Hindlimb muscle (tissue), 1 donor: ENCODE measurements around the gene MRPL38. TPM values are rescaled to one million over a fixed set of nuclear protein-coding genes. Genes with fewer than 3 reads are reported as not detected.
"Not testable (repeated sequence)": the region's sequence is repeated elsewhere in the genome, so short reads cannot be mapped to it uniquely, and the experiment has no call there.

Source experiments
- DNase-seq: peaks from one replicate; pipeline ENCODE4 v3.0.0-alpha.2; 2013
- polyA plus RNA-seq: library from polyadenylated mRNA; unstranded; fragments of 120-200 nt; gene quantifications from one replicate; pipeline ENCODE4 v1.2.1, GENCODE V29; 2013; ENCODE audit not compliant: insufficient read length

MRPL38 gene
- polyA plus RNA-seq, 1 donor: 68.7 TPM

DNA sequence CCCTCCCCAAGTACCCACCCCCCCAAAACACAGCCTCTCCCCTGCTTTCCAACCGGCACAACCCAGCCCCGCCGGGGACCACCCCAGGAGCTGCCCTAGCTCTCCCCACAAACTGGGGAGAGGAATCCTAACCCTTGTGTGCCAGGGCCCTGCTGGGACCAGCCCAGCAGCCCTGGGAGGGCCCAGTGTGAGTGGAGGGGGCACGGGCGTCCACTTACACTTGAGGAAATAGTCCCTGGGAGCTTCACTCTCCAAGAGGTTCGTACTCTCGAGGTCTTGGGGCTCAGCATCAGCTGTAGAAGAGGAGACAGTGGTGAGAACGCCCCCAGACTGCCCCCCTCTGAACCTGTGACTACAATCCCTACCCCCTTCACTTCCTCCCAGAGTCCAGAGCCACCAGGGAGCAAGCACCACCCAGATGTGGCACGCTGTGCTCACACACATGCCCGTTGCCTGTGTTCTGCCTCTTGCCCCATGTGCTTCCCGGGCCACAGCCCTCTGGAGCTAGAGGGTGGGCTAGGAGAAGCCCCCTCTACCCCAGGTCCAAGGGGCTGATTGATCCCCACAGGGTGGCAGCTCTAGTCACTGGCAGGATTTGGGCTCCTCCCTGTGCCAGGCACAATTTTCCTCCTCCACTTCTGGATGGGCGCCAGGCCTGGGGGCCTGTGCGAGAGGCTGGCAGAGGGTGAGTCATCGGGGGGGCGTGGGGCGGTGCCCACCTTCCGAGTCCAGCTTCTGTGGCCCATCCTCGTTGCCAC, 29.3 kb downstream of the MRPL38 start:
- DNase-seq: no peak

DNA sequence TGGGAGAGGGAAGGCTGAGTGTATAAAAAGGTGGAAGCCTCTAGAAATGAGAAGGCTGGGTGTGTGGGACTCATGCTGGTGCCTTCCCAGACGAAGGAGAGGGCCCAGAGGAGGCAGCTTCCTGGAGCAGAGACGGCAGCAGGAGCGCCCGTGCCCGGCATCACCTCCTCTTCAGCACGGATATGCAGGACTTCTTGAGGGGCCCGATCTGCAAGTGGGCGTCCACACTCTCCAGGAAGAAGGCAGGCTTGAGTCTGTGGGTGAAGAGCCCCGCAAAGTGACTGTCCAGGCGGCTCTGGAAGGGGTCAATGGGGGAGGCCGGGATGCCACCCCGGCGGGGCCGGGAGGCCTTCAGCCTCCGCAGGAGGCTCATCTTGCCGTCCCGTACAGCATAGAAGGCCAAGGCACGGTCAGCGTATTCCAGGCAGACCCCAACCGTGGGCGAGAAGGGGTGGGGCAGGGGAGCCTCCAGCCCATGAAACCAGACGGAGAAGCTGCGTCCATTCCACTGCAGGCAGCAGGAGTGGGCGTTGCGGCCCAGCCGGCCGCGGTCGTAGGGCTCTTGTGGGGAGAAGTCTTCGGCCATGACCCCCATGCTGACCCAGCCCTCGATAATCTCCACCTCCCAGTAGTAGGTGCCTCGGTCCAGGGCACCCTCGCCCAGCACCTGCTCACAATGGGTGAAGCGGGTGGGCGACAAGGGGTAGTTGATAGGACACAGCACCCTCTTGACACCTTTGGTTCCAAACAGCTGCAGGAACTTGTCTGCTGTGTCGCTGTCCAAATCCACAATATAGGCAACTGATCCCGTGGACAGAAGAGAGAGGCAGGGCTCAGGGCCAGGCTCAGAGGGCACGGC, 30.1 kb downstream of the MRPL38 start:
- no peak for DNase-seq

DNA sequence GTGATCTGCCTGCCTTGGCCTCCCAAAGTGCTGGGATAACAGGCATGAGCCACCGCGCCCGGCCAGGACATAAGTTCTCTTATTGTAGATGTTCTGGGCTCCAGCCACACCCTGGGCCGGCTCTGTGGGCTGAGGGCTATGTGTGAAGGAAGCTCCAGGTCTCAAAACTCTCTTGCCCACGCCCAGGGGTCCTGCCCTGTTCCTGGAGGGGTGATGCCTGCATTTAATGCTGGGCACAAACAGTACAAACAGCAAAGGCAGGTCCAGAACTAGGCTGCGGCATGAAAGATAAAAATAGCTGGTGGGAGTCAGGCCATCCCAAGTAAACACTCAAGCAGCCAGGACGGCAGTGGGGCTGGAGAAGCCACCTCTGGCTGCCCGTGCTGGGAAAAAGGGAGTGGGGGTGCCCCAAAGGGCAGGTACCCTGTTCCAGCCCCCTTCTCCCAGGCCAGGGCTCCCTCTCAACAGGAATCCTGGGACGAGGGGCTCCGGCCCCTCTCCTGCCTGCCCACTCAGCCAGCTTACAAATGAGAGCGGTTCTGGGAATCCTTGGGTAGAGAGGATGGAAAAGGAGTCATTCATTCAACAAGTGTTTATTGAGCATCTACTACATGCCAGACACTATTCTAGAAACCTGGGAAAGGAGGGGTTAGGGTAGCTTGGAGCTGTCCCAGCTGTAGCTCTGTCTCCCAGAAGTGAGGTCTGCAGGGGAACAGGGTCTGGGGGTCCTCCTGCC, 30.9 kb downstream of the MRPL38 start:
- no peak for DNase-seq

DNA sequence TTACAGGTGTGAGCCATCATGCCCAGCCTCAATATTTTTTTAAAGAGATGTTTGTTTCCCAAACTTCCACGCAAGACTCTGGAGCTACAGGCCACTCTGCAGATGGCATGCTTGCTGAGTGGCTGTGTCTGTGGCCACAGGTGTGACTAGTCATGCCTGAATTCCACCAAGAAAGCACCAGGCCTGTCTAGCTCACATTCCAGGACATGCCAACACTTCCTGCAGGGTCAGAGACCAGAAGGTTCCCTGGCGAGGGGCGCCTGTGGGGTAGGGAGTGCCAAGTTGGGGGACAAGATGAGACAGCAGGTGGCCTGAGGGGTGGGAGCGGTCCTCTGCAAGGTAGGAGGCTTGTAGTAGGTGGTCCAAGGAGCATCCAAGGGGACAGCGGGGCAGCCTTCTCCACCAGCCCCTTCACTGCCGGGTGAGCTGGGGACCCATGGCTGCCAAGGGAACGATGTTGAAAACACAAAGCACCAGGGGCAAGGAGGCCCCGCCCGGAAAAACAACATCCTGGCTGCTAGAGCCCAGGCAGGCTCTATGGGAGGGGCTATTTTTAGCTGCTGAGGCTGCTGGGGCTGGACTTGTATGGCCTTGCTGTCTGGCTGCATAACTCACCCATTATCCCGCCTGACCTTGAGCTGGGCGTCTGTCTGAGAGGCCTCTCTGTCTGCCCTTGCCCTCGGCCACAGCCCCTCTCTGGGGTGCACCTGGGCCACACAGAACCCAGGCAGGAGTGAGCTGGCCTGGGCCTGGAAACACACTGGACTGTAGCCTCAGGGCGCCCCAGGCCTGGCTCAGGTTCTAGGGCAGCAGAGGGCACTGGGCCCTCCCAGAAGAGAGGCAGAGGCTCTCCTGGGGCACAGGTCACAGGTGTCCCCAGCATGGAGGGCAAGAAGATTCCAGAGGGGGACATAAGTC, 32.0 kb downstream of the MRPL38 start:
- no peak for DNase-seq

DNA sequence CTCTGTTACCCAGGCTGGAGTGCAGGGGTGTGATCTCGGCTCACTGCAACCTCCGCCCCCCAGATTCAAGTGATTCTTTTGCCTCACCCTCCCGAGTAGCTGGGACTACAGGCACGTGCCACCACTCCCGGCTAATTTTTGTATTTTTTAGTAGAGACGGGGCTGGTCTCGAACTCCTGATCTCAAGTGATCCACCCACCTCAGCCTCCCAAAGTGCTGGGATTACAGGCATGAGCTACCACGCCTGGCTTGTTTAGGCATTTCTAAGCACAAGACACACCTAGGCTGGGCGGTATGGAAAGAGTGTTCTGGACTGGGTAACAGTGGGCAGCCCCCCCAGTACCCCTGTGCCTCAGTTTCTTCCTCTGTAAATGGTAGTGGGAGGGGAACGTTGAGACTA, 34.5 kb downstream of the MRPL38 start:
- DNase-seq: not testable (repeated sequence)

DNA sequence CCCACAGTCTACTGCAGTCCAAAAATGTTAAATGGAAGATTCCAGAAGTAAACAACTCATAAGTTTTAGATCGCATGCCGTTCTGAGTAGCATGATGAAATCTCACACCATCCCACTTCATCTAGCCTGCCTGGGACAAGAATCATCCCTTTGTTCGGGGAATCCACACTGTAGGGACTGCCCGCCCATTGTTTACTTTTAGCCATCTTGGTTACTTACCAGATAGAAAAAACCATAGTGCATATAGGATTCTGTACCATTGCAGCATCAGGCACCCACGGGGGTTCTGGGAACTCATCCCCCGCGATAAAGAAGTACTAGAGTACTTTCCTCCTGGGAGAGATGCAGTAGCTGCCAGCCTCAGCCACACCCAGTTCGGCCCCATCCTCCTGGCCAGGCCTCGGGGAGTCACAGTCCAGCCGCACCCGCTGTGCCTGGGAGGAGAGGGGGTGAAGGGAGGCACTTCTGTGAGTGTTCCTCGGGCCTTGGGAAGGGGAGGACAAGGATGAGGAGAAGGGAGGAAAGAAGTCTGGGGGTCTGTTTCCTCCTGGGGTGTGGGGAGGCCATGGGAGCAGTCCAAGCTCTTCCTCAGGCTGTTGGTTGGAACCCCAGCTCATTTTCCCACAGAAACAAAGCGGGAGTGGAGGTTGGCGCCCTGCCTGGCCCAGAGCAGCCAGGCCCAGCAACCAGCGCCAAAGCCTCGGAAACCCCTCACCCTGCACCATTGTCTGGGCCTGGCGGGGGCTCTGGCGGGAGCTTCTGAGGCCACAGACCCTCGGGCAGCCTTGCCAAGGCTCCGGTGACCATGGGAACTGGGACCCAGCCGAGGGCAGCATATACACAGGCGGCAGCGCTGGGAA, 35.2 kb downstream of the MRPL38 start:
- peak; percentile 51 for DNase-seq

DNA sequence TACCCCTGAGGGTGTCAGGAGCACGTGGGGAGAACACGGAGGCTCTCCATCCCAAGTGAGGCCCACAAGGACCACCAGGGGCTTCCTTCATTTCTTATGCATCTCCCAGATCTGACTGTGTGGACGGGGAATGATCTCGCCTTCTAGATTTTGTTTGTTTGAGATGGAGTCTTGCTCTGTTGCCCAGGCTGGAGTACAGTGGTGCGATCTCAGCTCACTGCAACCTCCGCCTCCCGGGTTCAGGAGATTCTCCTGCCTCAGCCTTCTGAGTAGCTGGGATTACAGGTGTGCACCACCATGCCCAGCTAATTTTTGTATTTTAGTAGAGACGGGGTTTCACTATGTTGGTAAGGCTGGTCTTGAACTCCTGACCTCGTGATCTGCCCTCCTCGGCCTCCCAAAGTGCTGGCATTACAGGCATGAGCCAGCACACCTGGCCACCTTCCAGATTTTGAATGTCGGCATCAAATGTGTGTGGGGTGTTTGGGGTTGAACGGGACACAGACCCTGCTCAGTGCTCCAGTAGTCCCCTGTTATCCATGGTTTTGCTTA, 35.9 kb downstream of the MRPL38 start:
- DNase-seq: not testable (repeated sequence)

DNA sequence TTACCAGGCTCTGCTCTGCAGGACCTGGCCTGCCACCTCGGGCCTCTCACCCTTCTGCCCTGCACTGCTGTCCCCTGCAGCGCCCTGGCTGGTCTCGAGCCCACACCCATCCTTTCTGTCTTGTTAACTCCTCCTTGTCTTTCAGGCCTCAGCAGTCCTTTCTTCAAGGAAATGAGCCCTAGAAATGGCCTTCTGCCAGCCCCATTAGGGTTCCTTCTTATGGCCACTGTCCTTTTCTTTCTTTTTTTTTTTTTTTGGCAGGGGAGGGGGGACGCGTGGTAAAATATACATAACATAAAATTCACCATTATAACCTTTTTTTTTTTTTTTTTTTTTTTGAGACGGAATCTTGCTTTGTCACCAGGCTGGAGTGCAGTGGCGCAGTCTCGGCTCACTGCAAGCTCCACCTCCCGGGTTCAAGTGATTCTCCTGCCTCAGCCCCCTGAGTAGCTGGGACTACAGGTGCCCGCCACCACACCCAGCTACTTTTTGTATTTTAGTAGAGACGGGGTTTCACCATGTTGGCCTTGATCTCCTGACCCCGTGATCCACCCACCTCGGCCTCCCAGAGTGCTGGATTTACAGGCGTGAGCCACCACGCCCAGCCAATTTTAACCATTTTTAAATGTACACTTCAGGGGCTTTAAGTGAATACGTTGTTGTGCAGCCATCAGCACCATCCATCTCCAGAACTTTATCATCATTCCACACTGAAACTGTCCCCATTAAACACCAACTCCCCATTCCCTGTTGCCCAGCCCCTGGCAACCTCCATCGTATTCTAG, 39.1 kb downstream of the MRPL38 start:
- DNase-seq: not testable (repeated sequence)

DNA sequence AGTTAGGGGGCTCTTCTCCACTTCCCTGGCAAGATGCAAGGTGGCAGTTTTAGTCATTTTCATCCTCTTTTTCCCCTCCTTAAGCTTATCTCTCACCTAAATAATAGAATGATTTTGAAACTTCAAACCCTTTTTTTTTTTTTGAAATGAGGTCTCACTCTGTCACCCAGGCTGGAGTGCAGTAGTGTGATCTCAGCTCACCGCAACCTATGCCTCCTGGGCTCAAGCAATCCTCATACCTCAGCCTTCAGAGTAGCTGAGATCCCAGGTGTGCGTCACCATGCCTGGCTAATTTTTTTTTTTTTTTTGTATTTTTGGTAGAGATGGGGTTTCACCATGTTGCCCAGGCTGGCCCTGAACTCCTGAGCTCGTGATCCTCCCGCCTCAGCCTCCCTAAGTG, 39.8 kb downstream of the MRPL38 start:
- not testable (repeated sequence) for DNase-seq

DNA sequence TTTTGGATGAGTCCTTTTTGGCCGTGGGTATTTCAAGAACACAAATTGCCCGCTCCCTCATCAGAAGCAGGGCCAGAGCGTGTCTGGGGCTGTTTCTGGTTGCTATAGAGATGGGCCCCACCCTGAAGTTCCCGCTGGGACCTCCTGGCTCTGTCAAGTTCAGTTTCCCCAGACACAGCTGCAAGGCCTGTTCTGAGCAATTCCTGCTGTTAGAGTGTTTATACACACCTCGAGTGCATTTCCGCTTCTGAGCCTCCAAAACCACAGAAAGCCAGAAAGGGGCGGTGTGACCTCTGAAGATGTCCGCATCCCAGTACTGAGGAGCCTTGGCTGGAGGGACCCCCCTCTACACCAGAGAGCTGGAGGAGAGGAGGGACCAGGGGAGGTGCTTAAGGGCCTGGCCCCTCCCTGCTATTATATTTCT, 40.2 kb downstream of the MRPL38 start:
- DNase-seq: peak; percentile 67

DNA sequence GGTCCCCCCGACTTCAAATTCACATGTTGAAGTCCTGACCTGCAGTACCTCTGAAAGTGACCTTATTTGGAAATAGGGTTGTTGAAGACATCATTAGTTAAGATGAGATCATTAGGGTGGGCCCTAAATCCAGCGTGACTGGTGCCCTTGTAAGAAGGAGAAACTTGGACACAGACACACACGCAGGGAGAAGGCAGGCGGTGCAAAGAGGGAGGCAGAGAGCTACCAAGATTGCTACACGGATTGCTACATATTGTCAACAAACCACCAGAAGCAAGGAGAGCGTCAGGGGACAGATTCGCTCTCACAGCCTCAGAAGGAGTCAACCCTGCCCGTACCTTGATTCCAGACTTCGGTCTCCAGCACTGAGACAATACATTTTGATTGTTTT, 42.8 kb downstream of the MRPL38 start:
- DNase-seq: no peak

DNA sequence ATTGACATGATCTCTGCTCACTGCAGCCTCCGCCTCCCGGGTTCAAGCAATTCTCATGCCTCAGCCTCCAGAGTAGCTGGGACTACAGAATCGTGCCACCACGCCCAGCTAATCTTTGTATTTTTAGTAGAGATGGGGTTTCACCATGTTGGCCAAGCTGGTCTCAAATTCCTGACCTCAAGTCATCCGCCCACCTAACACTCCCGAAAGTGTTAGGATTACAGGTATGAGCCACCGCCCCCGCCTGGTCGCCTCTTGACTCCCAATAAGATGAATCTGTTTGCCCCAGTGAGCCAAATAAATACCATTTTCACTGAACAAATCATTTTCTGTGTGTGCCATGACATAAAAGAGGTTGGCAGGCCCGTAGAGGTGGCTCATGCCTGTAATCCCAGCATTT, 45.3 kb downstream of the MRPL38 start:
- not testable (repeated sequence) for DNase-seq

DNA sequence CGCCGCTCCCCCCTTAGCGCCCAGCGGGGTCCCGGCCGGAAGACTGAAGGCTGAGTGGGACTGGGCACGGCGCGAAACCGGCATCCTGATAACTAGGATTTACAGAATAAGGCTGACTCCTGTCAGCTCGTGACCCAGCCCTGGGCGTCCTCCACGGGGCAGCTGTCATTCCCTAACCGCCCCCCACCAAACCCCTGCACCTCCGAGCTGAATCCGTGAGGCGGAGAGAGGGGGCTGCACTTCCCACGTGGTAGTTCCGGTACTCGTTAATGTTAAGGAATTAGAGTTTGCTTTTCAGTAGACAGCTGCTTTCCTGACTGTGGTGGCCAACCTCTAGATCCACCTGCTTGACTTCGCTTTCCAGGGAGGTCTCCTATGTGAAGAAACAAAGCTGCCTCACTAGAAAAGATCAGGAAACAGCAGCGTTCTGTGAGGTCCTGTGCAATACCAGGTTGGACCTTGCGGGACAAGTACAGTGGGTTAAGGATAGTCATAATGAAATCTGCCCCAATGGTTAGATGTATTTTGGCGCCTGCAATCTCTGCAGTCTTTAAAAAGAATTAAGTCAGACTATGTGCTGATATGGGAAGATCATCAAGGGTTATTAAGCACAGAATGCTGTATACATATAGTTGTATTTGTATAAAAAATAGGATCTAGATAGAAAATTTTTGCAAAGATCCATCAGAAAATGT, 48.5 kb downstream of the MRPL38 start:
- DNase-seq: no peak

DNA sequence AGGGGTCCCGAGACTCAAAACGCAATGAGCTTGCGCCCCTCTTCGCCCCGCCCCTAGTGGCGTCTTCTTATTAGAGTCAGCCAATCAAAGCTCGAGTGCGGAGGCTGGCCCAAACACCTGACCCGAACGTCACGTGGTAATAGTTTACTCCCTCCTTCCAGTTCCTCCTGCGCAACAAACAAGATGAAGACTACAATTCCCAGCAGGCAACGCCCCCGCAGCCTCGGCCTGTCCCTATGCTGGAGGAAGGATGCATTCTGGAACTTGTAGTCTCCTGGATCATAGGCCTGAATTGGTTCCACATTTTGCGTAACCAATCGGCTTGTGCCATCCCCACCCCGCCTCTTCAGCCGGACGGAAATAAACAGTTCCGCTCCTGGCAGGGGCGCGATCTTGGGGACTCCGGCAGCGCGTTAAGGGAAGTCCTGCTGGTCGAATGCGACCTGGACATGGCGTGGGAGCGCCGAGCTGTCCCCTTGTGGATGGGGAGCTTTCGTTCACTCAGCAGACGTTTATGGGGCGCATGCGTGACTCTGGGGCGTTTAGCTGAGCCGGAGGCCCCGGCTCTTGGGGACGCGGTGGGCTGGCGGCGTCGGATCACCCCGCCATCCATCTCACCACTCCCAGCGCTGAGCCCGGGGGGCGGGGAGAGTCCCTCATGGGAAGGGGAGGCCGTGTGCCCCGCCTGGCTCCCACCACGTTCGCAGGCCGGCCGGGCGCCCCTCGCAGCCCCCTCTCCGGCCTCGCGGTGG, 49.2 kb downstream of the MRPL38 start, which contains the start of gene WBP2:
WBP2 (minus strand) TSS at position 26 of the 752 bp plus-strand sequence. CDS start 38 bp downstream, outside the sequence.
- DNase-seq: peak; percentile 100

DNA sequence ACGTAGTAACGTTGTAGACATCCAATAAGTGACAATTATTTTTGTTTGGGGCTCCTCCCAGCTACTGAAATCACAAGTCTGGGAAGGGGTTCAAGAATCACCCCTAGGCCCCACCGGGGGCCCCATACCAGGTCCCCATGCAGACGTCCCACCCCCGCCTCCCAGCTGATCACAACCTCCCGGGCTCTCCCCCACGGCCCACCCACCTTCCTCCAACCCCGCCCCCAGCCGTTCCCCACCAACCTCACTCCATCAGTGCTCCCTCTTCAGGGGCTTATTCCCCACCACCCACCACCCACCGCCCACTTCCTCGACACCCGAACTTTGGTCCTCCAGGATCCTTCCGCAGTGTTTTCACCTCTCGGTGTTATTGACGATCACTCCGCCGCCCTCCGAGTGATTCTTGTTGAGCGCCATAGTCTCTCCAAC, 49.8 kb downstream of the MRPL38 start:
- DNase-seq: no peak

DNA sequence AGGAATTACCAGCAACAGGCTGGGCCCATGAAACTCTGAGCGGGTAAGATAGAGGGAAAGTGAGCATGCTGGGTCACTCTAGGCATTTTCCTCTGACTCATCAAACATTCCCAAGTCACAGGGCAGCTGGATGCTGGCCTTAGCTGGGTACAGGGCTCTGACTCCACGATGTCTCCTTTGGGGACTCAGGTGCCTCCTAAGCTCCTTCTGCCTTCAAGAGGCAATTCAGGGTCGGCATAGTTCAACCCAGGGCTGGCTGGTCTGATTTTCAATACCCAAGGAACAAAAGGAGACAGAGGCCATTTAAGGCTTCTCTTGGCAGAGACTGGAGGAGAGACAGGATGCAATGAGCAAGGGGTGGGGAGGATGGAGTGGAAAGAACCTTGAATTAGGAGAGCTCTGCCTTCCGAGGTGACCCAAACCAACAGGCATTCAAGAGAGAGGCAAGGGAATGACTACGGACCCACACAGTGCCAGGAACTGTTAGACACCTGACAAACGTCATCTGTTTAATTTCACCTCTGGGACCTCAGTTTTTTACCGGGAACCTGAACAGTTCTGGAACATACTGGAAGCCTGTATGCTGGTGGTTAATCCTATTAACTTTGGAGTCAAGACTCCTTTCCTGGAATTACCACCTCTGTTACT, 50.5 kb downstream of the MRPL38 start:
- no peak for DNase-seq

DNA sequence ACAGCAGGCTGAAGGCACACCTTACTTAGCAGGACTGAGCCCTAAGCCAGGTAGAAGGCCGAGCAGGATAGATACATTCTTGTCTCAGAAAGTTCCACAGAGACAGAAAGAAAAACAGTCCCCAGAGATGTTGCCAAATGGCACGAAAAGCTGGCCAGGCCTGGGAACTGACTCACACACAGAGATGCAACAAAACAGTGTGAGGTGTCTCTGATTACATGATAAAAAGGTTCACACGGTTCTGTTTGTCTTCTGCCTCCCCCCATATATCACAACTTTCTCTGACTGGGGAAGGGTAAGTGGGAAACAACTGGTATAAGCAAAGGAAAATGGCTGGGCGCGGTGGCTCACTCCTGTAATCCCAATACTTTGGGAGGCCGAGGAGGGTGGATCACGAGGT, 51.3 kb downstream of the MRPL38 start:
- DNase-seq: no peak

DNA sequence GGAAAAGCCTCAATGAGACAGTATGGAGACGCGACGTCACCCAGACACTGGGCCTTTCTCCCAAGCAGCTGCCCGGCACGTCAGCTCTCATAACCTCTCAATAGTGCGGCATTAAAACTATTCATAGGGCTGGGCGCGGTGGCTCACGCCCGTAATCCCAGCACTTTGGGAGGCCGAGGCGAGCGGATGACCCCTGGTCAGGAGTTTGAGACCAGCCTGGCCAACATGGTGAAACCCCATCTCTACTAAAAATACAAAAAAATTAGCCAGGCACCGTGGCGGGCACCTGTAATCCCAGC, 53.0 kb downstream of the MRPL38 start:
- DNase-seq: not testable (repeated sequence)
